Measurements from ENCODE around the gene ENAH. TPM values are rescaled to one million over a fixed set of nuclear protein-coding genes. Genes with fewer than 3 reads are reported as not detected.

Gene ENAH
- polyA plus RNA-seq, 1 donor (not counting 4 experiments of a cell fraction or from before 2014, with no cell fraction given), result 61.0 TPM

- TF ChIP-seq CTCF (optimal IDR thresholded peaks at IDR 0.05 in 1 of 3, IDR thresholded peaks at IDR 0.05 in 1 of 3, conservative IDR thresholded peaks at IDR 0.05 in 1 of 3; ENCODE audit: extremely low read depth in 1 of 3, insufficient read depth in 2 of 3, low read length in 3 of 3) (no peak), EZH2 (IDR thresholded peaks at IDR 0.05; ENCODE audit: low read length) (no peak)
- Histone ChIP-seq H3K9me3 (ENCODE audit: control insufficient read depth, low read depth, low read length) (no peaks in the 10 kb centered on the region), H3K4me3 (ENCODE audit: control insufficient read depth in 2 of 3, extremely low read depth in 1 of 3, insufficient read depth in 2 of 3, low read depth in 1 of 3, low read length in 3 of 3) (no peak overlapping the region), H3K27ac (ENCODE audit: control insufficient read depth, insufficient read depth, low read length) (no peak overlapping the region), H3K4me2 (ENCODE audit: control insufficient read depth, extremely low read depth, insufficient read depth, low read depth, low read length) (no peak overlapping the region), H3K27me3 (ENCODE audit: control insufficient read depth, extremely low read depth, insufficient read depth, low read length) (no peaks in the 10 kb centered on the region), H3K4me1 (ENCODE audit: control insufficient read depth, extremely low read depth, insufficient read depth, low read length) (peaks cover 10% of the 10 kb centered on the region), H4K20me1 (ENCODE audit: control insufficient read depth, extremely low read depth, insufficient read depth, low read length) (no peaks in the 10 kb centered on the region), H2AFZ (ENCODE audit: control insufficient read depth, low read length) (no peak overlapping the region), H3K36me3 (ENCODE audit: control insufficient read depth in 2 of 2, extremely low read depth in 1 of 2, insufficient read depth in 2 of 2, low read length in 2 of 2) (no peaks in the 10 kb centered on the region), H3K79me2 (ENCODE audit: control insufficient read depth, insufficient read depth, low read length) (peaks cover 35% of the 10 kb centered on the region), H3K9ac (ENCODE audit: control insufficient read depth, extremely low read depth, insufficient read depth, low read length) (no peak overlapping the region), H3K9me1 (ENCODE audit: control insufficient read depth, extremely low read depth, insufficient read depth, low read length) (no peaks in the 10 kb centered on the region)
- peak; percentile 44 for FAIRE-seq
- dilution Hi-C loops (cut with MboI; ENCODE audit: extremely low pct_ligation_motif_present, low sequenced_read_pairs), result no loop called here
- no peak for DNase-seq (ENCODE audit: low read depth, low spot score)
Measured at GRCh38 chr1:225592362-225593025, 60.4 kb downstream of the ENAH start.

- no peak for DNase-seq (ENCODE audit: low read depth, low spot score)
- Histone ChIP-seq H2AFZ (ENCODE audit: control insufficient read depth, low read length) (no peak overlapping the region), H3K9me1 (ENCODE audit: control insufficient read depth, extremely low read depth, insufficient read depth, low read length) (no peaks in the 10 kb centered on the region), H3K4me2 (ENCODE audit: control insufficient read depth, extremely low read depth, insufficient read depth, low read depth, low read length) (no peak overlapping the region), H3K4me3 (ENCODE audit: control insufficient read depth in 2 of 3, extremely low read depth in 1 of 3, insufficient read depth in 2 of 3, low read depth in 1 of 3, low read length in 3 of 3) (no peak overlapping the region), H3K36me3 (ENCODE audit: control insufficient read depth in 2 of 2, extremely low read depth in 1 of 2, insufficient read depth in 2 of 2, low read length in 2 of 2) (peaks cover 0 to 4% of the 10 kb centered on the region in 2 experiments), H3K27me3 (ENCODE audit: control insufficient read depth, extremely low read depth, insufficient read depth, low read length) (no peaks in the 10 kb centered on the region), H3K79me2 (ENCODE audit: control insufficient read depth, insufficient read depth, low read length) (peaks cover 24% of the 10 kb centered on the region), H3K4me1 (ENCODE audit: control insufficient read depth, extremely low read depth, insufficient read depth, low read length) (no peaks in the 10 kb centered on the region), H3K9me3 (ENCODE audit: control insufficient read depth, low read depth, low read length) (no peaks in the 10 kb centered on the region), H4K20me1 (ENCODE audit: control insufficient read depth, extremely low read depth, insufficient read depth, low read length) (no peaks in the 10 kb centered on the region), H3K27ac (ENCODE audit: control insufficient read depth, insufficient read depth, low read length) (no peak overlapping the region), H3K9ac (ENCODE audit: control insufficient read depth, extremely low read depth, insufficient read depth, low read length) (no peak overlapping the region)
- TF ChIP-seq CTCF (optimal IDR thresholded peaks at IDR 0.05 in 1 of 3, IDR thresholded peaks at IDR 0.05 in 1 of 3, conservative IDR thresholded peaks at IDR 0.05 in 1 of 3; ENCODE audit: extremely low read depth in 1 of 3, insufficient read depth in 2 of 3, low read length in 3 of 3) (no peak), EZH2 (IDR thresholded peaks at IDR 0.05; ENCODE audit: low read length) (no peak)
- FAIRE-seq, result no peak
- dilution Hi-C loops (cut with MboI; ENCODE audit: extremely low pct_ligation_motif_present, low sequenced_read_pairs), result no loop called here
Measured at GRCh38 chr1:225587310-225587709, 65.6 kb downstream of the ENAH start.
